Naive thymus-derived CD4-positive, alpha-beta T cell (primary cell): ENCODE results near the gene FHIT. TPM values are rescaled to one million over a fixed set of nuclear protein-coding genes. Genes with fewer than 3 reads are reported as not detected.

ENCODE experiments used
- ATAC-seq: fragments of 150-1000 bp; cut with Tn5 transposase; 2 replicates; pipeline ENCODE4 v1.10.0; 2021; ENCODE audit warnings: mild to moderate bottlenecking, moderate library complexity
- CTCF ChIA-PET: fragments of 350-600 bp; sonication (Branson Sonifier 250); formaldehyde crosslinking; loops from one replicate; lab custom pipeline; 2021; ENCODE audit warnings: antibody characterized with exemption; lab: Charles Lee
- POLR2A ChIA-PET: fragments of 350-600 bp; sonication (Branson Sonifier 250); formaldehyde crosslinking; loops from one replicate; lab custom pipeline; 2021; ENCODE audit warnings: antibody characterized with exemption, inconsistent platforms; lab: Charles Lee
- DNase-seq, 9 donors: peaks; one replicate each; pipeline versions ENCODE4 v3.0.0 to v3.0.0-alpha.2; 2020 to 2022; ENCODE audit warnings: mixed read lengths in 1 of 9
- H3K27ac ChIP-seq: one replicate; pipeline ENCODE4 v1.7.0; 2013; ENCODE audit warnings: mild to moderate bottlenecking, low read depth, low read length, moderate library complexity
- H3K27me3 ChIP-seq, 2 donors: one replicate each; pipeline ENCODE4 v1.7.0; 2013; ENCODE audit warnings: low read length in 2 of 2, mild to moderate bottlenecking in 2 of 2, moderate library complexity in 2 of 2; ENCODE audit not compliant: control insufficient read depth in 2 of 2, insufficient read depth in 2 of 2
- H3K36me3 ChIP-seq, 3 experiments: 1 replicate in 2 of 3; 2 replicates in 1 of 3; pipeline ENCODE4 v1.7.0; 2013; ENCODE audit warnings: low read length in 3 of 3, mild to moderate bottlenecking in 3 of 3, moderate library complexity in 1 of 3; ENCODE audit not compliant: insufficient read depth in 3 of 3, control insufficient read depth in 2 of 3
- H3K4me1 ChIP-seq, 2 donors: one replicate each; pipeline ENCODE4 v1.7.0; 2013; ENCODE audit warnings: low read length in 2 of 2, mild to moderate bottlenecking in 2 of 2, moderate library complexity in 1 of 2; ENCODE audit not compliant: control insufficient read depth in 2 of 2, insufficient read depth in 2 of 2
- H3K4me3 ChIP-seq: 2 replicates; pipeline ENCODE4 v1.7.0; 2013; ENCODE audit warnings: mild to moderate bottlenecking, low read length
- H3K9me3 ChIP-seq, 3 experiments: 1 replicate in 2 of 3; 2 replicates in 1 of 3; pipeline ENCODE4 v1.7.0; 2013; ENCODE audit warnings: low read length in 3 of 3; ENCODE audit not compliant: control insufficient read depth in 2 of 3
- H3K27ac Mint-ChIP-seq, 9 donors: one replicate each; pipeline ENCODE4 v1.8.0; 2020 to 2022; ENCODE audit warnings: mixed read lengths in 9 of 9, mild to moderate bottlenecking in 8 of 9, moderate library complexity in 5 of 9, inconsistent platforms in 2 of 9
- H3K27me3 Mint-ChIP-seq, 5 donors: one replicate each; pipeline ENCODE4 v1.8.0; 2021 to 2022; ENCODE audit warnings: mixed read lengths in 5 of 5, mild to moderate bottlenecking in 1 of 5
- H3K36me3 Mint-ChIP-seq, 5 donors: one replicate each; pipeline ENCODE4 v1.8.0; 2020 to 2022; ENCODE audit warnings: mixed read lengths in 5 of 5, mild to moderate bottlenecking in 3 of 5, inconsistent platforms in 1 of 5
- H3K4me1 Mint-ChIP-seq, 7 donors: one replicate each; pipeline ENCODE4 v1.8.0; 2020 to 2022; ENCODE audit warnings: mixed read lengths in 7 of 7, mild to moderate bottlenecking in 3 of 7, inconsistent platforms in 1 of 7
- H3K4me3 Mint-ChIP-seq, 10 donors: one replicate each; pipeline ENCODE4 v1.8.0; 2020 to 2022; ENCODE audit warnings: mild to moderate bottlenecking in 10 of 10, mixed read lengths in 10 of 10, moderate library complexity in 6 of 10, inconsistent platforms in 2 of 10
- H3K9me3 Mint-ChIP-seq, 11 donors: one replicate each; pipeline ENCODE4 v1.8.0; 2020 to 2022; ENCODE audit warnings: mixed read lengths in 11 of 11, mild to moderate bottlenecking in 4 of 11, inconsistent platforms in 1 of 11, moderate library complexity in 1 of 11
- intact Hi-C, 2 donors: fragments of 100-400 bp; cut with micrococcal nuclease; formaldehyde crosslinking; loops; one replicate each; pipeline ENCODE4 v1.15.1; 2023
- polyA plus RNA-seq, 2 donors: library from polyadenylated mRNA; unstranded; fragments of 300-500 nt; fragmentation: Illumina TruSeq; gene quantifications; one replicate each; pipeline ENCODE4 v1.2.3, GENCODE V29; 2021
- total RNA-seq, 6 experiments: library from RNA in 5 of 6; stranded (reverse) in 5 of 6; gene quantifications; 1 replicate in 5 of 6; 2 replicates in 1 of 6; pipeline ENCODE4 v1.2.3 and lab custom pipeline; 2021 to 2026

Gene FHIT
- total and polyA plus RNA-seq, 7 experiments from 2014 or later: 51.2 to 230 (median 152) TPM

DNA sequence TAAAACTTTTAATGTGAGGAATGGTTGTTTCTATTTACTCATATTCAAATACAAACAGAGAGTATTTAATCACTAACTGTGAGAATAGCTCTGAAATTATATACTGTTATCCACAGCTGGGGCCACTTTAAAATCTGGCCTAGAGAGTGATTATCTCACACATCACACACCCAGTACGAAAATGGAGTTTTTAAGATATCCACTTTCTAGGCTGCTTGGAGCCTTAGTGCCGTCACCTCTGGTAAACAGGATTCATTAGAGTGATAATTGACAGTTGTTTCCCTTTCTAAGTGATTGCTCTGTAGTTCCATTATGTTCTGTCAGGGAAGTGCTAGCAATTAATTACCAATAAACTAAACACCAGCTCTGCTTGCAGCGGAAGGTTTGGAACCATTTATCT lies 942.4 kb downstream of the FHIT start:
- ATAC-seq (no peak), DNase-seq (no peak)
- Mint-ChIP-seq H3K27me3 (no peaks in the 10 kb centered on the region), H3K4me3 (no peak overlapping the region), H3K36me3 (peaks cover 0 to 2% (median 0%) of the 10 kb centered on the region in 5 donors), H3K4me1 (peaks cover 0 to 14% (median 11%) of the 10 kb centered on the region in 7 donors), H3K27ac (no peak overlapping the region), H3K9me3 (peaks cover 0 to 4% (median 0%) of the 10 kb centered on the region in 11 donors)
- CTCF ChIA-PET: no interaction called here
- no peak overlapping the region for H3K27ac ChIP-seq
- intact Hi-C loops: no loop called here
- no peak overlapping the region for H3K4me3 ChIP-seq
- no peaks in the 10 kb centered on the region for H3K27me3 ChIP-seq
- no peaks in the 10 kb centered on the region for H3K4me1 ChIP-seq
- no peaks in the 10 kb centered on the region for H3K36me3 ChIP-seq
- POLR2A ChIA-PET: no interaction called here
- no peaks in the 10 kb centered on the region for H3K9me3 ChIP-seq

DNA sequence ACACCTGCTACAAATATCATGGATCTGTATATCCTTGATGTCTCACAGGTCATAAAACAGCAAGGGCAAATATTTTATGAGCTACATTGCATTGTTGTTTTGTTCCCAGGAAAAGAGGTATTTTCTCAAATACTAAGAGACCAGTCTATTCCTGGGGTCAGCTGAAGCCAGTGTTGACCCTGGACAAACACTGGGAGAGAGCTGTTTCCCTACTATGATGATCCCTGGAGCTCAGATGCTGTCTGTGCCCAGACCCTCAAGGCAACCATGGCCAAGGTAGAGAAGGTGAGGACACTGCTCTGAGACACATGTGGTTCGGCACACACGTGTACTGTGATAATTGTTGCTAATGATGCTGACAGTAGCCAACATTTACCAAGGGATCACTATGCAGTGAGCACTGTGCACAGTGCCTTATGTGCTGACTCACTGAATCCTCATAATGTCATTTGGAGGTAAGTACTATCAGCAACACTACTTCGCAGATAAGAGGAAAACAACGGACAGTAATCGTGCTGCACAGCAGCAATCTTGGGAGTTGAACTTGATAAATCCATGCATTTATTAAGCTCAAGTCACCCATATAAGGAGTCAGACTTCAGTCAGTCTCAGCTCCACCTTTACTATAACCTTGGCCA lies 943.6 kb downstream of the FHIT start:
- intact Hi-C loops: no loop called here
- Mint-ChIP-seq H3K27ac (no peak overlapping the region), H3K9me3 (peaks cover 0 to 2% (median 0%) of the 10 kb centered on the region in 11 donors), H3K36me3 (peaks cover 0 to 2% (median 0%) of the 10 kb centered on the region in 5 donors), H3K4me3 (no peak overlapping the region), H3K4me1 (peaks cover 0 to 13% (median 12%) of the 10 kb centered on the region in 7 donors), H3K27me3 (no peaks in the 10 kb centered on the region)
- CTCF ChIA-PET: no interaction called here
- peaks cover 0 to 8% of the 10 kb centered on the region in 2 donors for H3K4me1 ChIP-seq
- no peaks in the 10 kb centered on the region for H3K36me3 ChIP-seq
- H3K9me3 ChIP-seq: no peaks in the 10 kb centered on the region
- ATAC-seq (no peak), DNase-seq (no peak)
- POLR2A ChIA-PET: no interaction called here
- no peaks in the 10 kb centered on the region for H3K27me3 ChIP-seq
- H3K27ac ChIP-seq: no peak overlapping the region
- H3K4me3 ChIP-seq: no peak overlapping the region

DNA sequence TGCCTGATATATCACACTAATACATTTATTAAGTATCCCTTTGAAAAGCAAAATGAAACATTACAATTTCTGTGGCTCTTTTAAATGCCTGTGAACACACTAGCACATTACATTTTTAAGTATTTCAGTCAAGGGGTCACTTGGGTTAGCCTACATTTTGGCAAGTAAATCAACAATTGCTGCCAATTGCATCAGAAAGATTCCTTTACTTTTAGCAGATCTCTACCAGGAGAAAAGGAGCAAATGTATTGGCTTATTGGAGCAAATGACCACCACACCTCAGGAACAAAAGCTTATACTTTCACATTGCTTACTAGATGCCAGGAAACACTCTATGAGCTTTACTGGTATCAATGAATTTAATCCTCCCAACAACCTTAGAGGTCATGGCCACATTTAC lies 947.1 kb downstream of the FHIT start:
- H3K9me3 ChIP-seq: no peaks in the 10 kb centered on the region
- H3K4me1 ChIP-seq: peaks cover 0 to 9% of the 10 kb centered on the region in 2 donors
- intact Hi-C loops: no loop called here
- Mint-ChIP-seq H3K27ac (no peak overlapping the region), H3K4me3 (no peak overlapping the region), H3K36me3 (peaks cover 0 to 13% (median under 1%) of the 10 kb centered on the region in 5 donors), H3K4me1 (peaks cover 0 to 20% (median 15%) of the 10 kb centered on the region in 7 donors), H3K27me3 (peaks cover 0 to 3% (median 0%) of the 10 kb centered on the region in 5 donors), H3K9me3 (peaks cover 0 to 15% (median 3%) of the 10 kb centered on the region in 11 donors)
- ATAC-seq (no peak), DNase-seq (no peak)
- H3K27me3 ChIP-seq: no peaks in the 10 kb centered on the region
- H3K4me3 ChIP-seq: no peak overlapping the region
- no peaks in the 10 kb centered on the region for H3K36me3 ChIP-seq
- ChIA-PET CTCF (no interaction called here), POLR2A (no interaction called here)
- no peak overlapping the region for H3K27ac ChIP-seq

DNA sequence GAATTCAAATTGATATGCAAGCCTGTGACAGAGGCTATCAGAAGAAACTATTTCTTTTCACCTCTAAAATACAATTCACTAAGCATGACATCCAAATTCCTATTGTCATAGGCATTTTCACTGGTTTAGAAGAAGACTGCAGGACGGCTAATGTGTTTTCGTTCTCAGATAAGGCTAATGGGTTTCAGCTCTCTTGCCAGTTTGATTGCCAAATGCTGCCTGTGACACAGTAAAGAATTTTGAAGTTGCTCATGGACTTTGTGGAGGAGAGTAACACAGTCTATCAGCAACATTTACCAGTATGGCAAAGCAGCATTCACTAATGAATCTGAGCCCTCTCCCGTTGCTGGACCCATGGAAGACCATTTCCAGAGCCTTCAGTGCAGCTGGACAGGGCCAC lies 948.1 kb downstream of the FHIT start:
- POLR2A ChIA-PET: no interaction called here

DNA sequence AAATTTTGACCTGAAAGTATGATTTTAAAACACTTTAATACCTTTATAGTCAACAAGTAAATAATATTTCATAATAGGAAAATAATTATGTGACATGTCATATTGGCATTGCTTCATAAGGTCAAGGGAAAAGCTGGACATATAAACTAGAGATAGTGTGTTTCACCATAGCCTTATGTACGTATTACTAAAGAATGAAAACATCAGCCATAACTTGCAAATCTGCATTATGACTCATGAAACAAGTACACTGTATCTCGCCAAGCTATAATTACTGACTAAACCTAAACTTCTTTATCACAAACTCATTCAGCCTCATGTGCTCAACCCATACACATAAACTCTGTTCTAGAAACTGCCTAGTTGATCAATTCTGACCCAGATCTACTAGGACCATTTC lies 950.1 kb downstream of the FHIT start:
- no peaks in the 10 kb centered on the region for H3K27me3 ChIP-seq
- no peak for ATAC-seq
- CTCF ChIA-PET: no interaction called here

More for the DNA sequence above, 948.1 kb downstream of the FHIT start:
- no peak for ATAC-seq
- intact Hi-C loops: no loop called here
- no peak overlapping the region for H3K27ac Mint-ChIP-seq
- peaks cover 0 to 18% (median 4%) of the 10 kb centered on the region in 5 donors for H3K36me3 Mint-ChIP-seq
- Histone ChIP-seq H3K4me1 (peaks cover 0 to 9% of the 10 kb centered on the region in 2 donors), H3K9me3 (no peaks in the 10 kb centered on the region), H3K27ac (no peak overlapping the region), H3K27me3 (no peaks in the 10 kb centered on the region), H3K4me3 (no peak overlapping the region), H3K36me3 (no peaks in the 10 kb centered on the region)
- CTCF ChIA-PET: no interaction called here
- H3K27me3 Mint-ChIP-seq: peaks cover 0 to 3% (median 0%) of the 10 kb centered on the region in 5 donors
- no peak for DNase-seq
- peak overlapping the region in 2 of 10 donors; percentile 2 to 23 for H3K4me3 Mint-ChIP-seq
- H3K9me3 Mint-ChIP-seq: peaks cover 0 to 20% (median 5%) of the 10 kb centered on the region in 11 donors
- H3K4me1 Mint-ChIP-seq: peaks cover 0 to 20% (median 15%) of the 10 kb centered on the region in 7 donors

DNA sequence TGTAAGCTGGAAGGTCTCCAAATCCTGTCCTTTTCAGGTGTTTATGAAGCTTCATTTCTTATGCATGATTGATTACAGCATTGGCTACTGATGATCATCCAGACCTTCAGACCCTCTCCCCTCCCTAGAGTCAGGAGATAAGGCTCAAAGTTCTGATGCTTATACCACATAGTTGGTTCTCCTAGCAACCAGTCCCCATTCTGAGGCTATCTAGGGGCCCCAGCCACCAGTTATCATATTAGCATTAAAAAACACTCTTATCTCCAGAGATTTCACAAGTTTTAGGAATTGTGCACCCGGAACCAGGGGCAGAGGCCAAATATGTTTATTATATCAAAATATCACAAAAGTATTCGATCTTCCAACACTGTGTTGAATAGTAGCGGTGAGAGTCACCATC lies 953.1 kb downstream of the FHIT start:
- no peak overlapping the region for H3K4me3 Mint-ChIP-seq
- POLR2A ChIA-PET: no interaction called here
- Histone ChIP-seq H3K27ac (no peak overlapping the region), H3K27me3 (no peaks in the 10 kb centered on the region), H3K4me3 (no peak overlapping the region), H3K9me3 (no peaks in the 10 kb centered on the region), H3K4me1 (peaks cover 0 to 5% of the 10 kb centered on the region in 2 donors), H3K36me3 (no peaks in the 10 kb centered on the region)
- H3K27ac Mint-ChIP-seq: no peak overlapping the region
- peaks cover 0 to 3% (median 0%) of the 10 kb centered on the region in 5 donors for H3K27me3 Mint-ChIP-seq
- H3K36me3 Mint-ChIP-seq: peaks cover 0 to 34% (median 4%) of the 10 kb centered on the region in 5 donors
- ATAC-seq (no peak), DNase-seq (no peak)
- CTCF ChIA-PET: no interaction called here
- peaks cover 0 to 29% (median 15%) of the 10 kb centered on the region in 7 donors for H3K4me1 Mint-ChIP-seq
- intact Hi-C loops: no loop called here
- H3K9me3 Mint-ChIP-seq: peaks cover 0 to 30% (median 5%) of the 10 kb centered on the region in 11 donors

More for the DNA sequence above, 950.1 kb downstream of the FHIT start:
- Mint-ChIP-seq H3K4me3 (no peak overlapping the region), H3K27ac (no peak overlapping the region), H3K27me3 (peaks cover 0 to 3% (median 0%) of the 10 kb centered on the region in 5 donors), H3K4me1 (peaks cover 0 to 26% (median 15%) of the 10 kb centered on the region in 7 donors), H3K9me3 (peaks cover 0 to 20% (median 5%) of the 10 kb centered on the region in 11 donors), H3K36me3 (peaks cover 0 to 24% (median 4%) of the 10 kb centered on the region in 5 donors)
- intact Hi-C loops: no loop called here
- Histone ChIP-seq H3K9me3 (no peaks in the 10 kb centered on the region), H3K4me3 (no peak overlapping the region), H3K27ac (no peak overlapping the region), H3K4me1 (peaks cover 0 to 9% of the 10 kb centered on the region in 2 donors), H3K36me3 (no peaks in the 10 kb centered on the region)
- no peak for DNase-seq
- POLR2A ChIA-PET: no interaction called here
